BJ (cell line): ENCODE measurements around the gene LAMA2. TPM values are rescaled to one million over a fixed set of nuclear protein-coding genes. Genes with fewer than 3 reads are reported as not detected.

Source experiments
- CTCF ChIA-PET: fragments of 350-600 bp; formaldehyde crosslinking; extraction: SDS; loops from one replicate; lab custom pipeline; 2021; ENCODE audit warnings: antibody characterized with exemption, inconsistent platforms; lab: Yijun Ruan, JAX
- POLR2A ChIA-PET: fragments of 300-600 bp; sonication (Branson Sonifier 250); formaldehyde crosslinking; extraction: SDS; loops from one replicate; lab custom pipeline; 2021; ENCODE audit warnings: antibody characterized with exemption; lab: Charles Lee
- DNase-seq: peaks from one replicate; pipeline ENCODE4 v3.0.0-alpha.2; 2011; ENCODE audit warnings: low read depth
- H3K27me3 ChIP-seq: 2 replicates; pipeline ENCODE4 v1.6.0; 2011; ENCODE audit warnings: low read length; ENCODE audit not compliant: control insufficient read depth, insufficient read depth
- H3K36me3 ChIP-seq: 2 replicates; pipeline ENCODE4 v1.5.1; 2011; ENCODE audit warnings: low read length; ENCODE audit not compliant: control insufficient read depth, insufficient read depth
- H3K4me3 ChIP-seq: 2 replicates; pipeline ENCODE4 v1.5.1; 2011; ENCODE audit warnings: low read depth, mild to moderate bottlenecking, control low read depth, low read length
- polyA plus RNA-seq: library from polyadenylated mRNA; depleted of rRNA; stranded (reverse); fragments of >200 nt; gene quantifications from 2 replicates; pipeline ENCODE4 v1.2.3, GENCODE V29; 2011
- TF ChIP-seq, protein P1 (sequence below): IDR thresholded peaks from 2 replicates; pipeline ENCODE4 v1.5.1; 2011; ENCODE audit warnings: low read depth, mild to moderate bottlenecking, control low read depth, inconsistent platforms, low read length, moderate library complexity; ENCODE audit not compliant: insufficient read depth

The LAMA2 gene
- polyA plus RNA-seq, 1 experiment, result 50.0 TPM

DNA sequence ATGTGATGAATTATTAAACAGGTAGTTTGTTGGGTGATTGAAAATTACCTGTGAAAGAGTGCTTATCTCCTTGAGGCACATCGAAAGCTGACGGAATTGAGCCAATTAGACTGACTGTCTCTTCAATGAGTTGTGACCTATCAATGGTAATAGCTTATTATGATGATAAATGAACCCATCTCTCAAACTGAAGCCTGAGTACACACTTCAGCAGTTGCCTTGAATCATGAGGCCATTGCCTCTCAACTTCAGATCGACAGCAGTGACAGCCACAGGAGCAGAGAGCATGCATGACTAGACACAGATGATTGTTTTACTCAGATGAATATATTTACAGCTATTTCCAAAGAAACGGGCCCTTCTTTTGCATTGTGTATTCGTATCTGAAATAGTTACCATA is 323.9 kb downstream of the LAMA2 start:
- no peaks in the 10 kb centered on the region for H3K27me3 ChIP-seq
- ChIA-PET CTCF (interaction anchor here (1.9 kb wide), 1 partner anchor 11 kb away, joined by 5 read pairs; no protein-coding TSS in a partner anchor), POLR2A (no interaction called here)
- no peak for DNase-seq
- no peak overlapping the region for H3K4me3 ChIP-seq
- H3K36me3 ChIP-seq, result no peaks in the 10 kb centered on the region
- TF ChIP-seq, protein P1, sequence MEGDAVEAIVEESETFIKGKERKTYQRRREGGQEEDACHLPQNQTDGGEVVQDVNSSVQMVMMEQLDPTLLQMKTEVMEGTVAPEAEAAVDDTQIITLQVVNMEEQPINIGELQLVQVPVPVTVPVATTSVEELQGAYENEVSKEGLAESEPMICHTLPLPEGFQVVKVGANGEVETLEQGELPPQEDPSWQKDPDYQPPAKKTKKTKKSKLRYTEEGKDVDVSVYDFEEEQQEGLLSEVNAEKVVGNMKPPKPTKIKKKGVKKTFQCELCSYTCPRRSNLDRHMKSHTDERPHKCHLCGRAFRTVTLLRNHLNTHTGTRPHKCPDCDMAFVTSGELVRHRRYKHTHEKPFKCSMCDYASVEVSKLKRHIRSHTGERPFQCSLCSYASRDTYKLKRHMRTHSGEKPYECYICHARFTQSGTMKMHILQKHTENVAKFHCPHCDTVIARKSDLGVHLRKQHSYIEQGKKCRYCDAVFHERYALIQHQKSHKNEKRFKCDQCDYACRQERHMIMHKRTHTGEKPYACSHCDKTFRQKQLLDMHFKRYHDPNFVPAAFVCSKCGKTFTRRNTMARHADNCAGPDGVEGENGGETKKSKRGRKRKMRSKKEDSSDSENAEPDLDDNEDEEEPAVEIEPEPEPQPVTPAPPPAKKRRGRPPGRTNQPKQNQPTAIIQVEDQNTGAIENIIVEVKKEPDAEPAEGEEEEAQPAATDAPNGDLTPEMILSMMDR, result no peak

DNA sequence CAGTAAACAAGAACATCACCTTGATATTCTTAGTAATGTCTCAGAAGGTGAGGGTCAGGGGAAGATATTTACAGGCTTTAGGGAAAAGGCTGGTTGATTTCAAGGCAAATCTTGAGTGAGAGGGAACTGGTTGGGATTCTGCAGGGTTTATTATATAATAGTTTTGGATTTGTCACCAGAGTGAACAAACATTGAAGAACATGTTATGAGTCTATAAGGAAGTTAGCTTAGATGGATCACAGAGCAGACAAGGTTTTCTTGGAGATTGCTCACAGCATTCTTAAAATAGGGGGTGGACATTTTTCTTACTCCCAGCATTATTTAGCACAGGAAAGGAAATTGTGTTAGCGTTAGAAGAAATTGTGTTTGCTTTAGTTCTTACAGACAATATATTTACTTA is 324.9 kb downstream of the LAMA2 start:
- no peaks in the 10 kb centered on the region for H3K36me3 ChIP-seq
- CTCF ChIA-PET, result interaction anchor here (1.9 kb wide), 1 partner anchor 12 kb away, joined by 5 read pairs; no protein-coding TSS in a partner anchor
- H3K4me3 ChIP-seq, result no peak overlapping the region
- H3K27me3 ChIP-seq, result no peaks in the 10 kb centered on the region
- TF ChIP-seq, protein P1, result no peak
- no peak for DNase-seq
- POLR2A ChIA-PET, result no interaction called here

DNA sequence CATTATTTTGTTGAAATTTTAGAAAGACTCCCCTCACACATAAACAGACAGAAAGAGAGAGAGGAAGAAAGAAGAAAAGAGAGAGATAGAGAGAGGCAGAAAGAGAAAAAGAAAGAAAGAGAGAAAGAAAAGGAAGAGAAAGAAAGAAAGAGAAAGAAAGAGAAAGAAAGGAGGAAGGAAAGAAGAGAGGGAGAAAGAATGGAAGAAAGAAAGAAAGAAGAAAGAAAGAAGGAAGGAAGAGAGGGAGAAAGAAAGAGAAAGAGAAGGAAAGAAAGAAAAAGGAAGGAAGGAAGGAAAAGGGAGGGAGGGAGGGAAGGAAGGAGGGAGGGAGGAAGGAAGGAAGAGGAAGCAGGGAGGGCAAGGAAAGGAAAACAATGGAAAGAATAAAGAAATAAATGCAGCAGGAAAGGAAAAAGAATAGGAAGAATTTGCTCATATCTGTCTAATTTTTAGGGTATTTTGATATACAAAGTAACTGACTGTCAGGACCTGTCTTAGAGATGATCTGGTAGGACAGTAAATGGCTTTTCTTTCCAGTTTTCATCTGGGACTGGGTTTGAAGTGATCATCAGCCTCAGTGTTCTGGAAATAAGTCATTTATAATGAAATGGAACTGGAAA is 325.6 kb downstream of the LAMA2 start:
- H3K27me3 ChIP-seq, result no peaks in the 10 kb centered on the region

DNA sequence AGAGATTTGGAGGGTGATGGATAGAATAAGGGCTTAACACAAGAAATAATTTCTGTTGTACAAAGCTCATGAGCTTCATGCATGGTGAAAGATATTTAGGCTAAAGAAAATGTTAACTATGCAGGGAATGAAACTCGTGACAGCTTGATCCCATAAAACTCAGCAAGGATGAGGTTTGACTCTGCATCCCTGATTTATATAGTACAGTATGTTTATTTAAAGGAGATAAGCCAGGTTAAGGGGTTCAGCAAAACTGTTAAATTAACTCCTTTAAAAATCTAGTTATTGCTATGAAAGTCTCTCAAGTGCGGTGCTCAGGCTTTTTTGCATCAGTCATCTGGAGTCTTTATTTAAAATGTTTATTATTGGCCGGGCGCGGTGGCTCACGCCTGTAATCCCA is 326.4 kb downstream of the LAMA2 start:
- Histone ChIP-seq H3K27me3 (no peaks in the 10 kb centered on the region), H3K4me3 (no peak overlapping the region), H3K36me3 (no peaks in the 10 kb centered on the region)
- CTCF ChIA-PET, result interaction anchor here (0.6 to 1.6 kb wide), 4 partner anchors 13 to 422 kb away, joined by 3 to 5 read pairs (median 4); no protein-coding TSS in a partner anchor
- POLR2A ChIA-PET, result no interaction called here
- TF ChIP-seq, protein P1, result no peak
- DNase-seq, result no peak

More for the DNA sequence above, 325.6 kb downstream of the LAMA2 start:
- no peak overlapping the region for H3K4me3 ChIP-seq
- ChIA-PET CTCF (interaction anchor here (1.0 to 1.6 kb wide), 2 partner anchors 12 to 16 kb away, joined by 3 to 4 read pairs; no protein-coding TSS in a partner anchor), POLR2A (no interaction called here)
- DNase-seq, result no peak
- no peaks in the 10 kb centered on the region for H3K36me3 ChIP-seq
- TF ChIP-seq, protein P1, result no peak

DNA sequence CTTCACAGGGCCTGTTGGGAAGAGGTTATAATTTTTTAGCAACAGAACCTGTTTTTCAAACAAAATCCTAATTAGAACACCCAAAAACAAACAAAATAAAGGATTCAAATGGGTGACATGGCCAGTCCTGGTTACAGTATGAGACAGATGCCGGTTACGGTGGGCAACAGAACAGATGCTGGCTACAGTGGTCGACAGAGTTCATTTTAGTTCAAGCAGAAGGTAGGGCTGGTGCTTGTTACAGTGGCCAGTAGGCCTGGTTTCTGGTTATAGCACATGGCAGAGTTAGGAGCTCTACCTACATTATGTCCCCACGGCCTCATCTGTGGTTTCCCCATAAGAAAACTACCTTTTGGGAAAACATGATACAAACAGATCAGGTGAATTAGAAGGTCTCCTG is 327.7 kb downstream of the LAMA2 start:
- DNase-seq, result no peak
- Histone ChIP-seq H3K36me3 (no peaks in the 10 kb centered on the region), H3K27me3 (no peaks in the 10 kb centered on the region), H3K4me3 (no peak overlapping the region)
- ChIA-PET POLR2A (interaction anchor here (0.5 to 0.6 kb wide), 2 partner anchors 136 to 174 kb away, joined by 3 read pairs; no protein-coding TSS in a partner anchor), CTCF (interaction anchor here (1.4 kb wide), 2 partner anchors 13 to 15 kb away, joined by 3 read pairs; no protein-coding TSS in a partner anchor)
- TF ChIP-seq, protein P1, result no peak
